ENCODE measurements around the gene SYS1.

DNA sequence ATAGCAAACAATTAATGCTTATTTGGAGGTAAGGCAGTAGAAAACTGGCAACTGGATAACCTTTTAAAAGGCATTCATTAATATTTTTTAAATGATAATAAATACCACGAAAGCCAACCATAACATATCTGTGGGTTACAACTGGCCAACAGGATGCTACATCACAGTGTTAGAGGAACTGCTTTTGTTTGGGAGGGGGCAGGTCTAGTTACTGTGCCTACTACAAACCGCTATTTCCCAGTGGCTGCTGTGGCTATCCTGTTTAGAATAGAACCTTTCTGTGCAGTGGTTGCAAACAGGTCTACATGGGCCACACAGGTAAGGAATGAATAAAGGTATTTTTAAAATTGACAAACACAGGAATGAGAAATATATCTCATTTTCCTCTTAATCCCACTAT is 54.0 kb downstream of the SYS1 start:
- TF ChIP-seq, protein P1, sequence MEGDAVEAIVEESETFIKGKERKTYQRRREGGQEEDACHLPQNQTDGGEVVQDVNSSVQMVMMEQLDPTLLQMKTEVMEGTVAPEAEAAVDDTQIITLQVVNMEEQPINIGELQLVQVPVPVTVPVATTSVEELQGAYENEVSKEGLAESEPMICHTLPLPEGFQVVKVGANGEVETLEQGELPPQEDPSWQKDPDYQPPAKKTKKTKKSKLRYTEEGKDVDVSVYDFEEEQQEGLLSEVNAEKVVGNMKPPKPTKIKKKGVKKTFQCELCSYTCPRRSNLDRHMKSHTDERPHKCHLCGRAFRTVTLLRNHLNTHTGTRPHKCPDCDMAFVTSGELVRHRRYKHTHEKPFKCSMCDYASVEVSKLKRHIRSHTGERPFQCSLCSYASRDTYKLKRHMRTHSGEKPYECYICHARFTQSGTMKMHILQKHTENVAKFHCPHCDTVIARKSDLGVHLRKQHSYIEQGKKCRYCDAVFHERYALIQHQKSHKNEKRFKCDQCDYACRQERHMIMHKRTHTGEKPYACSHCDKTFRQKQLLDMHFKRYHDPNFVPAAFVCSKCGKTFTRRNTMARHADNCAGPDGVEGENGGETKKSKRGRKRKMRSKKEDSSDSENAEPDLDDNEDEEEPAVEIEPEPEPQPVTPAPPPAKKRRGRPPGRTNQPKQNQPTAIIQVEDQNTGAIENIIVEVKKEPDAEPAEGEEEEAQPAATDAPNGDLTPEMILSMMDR (IDR thresholded peaks at IDR 0.05): no peak
- TF ChIP-seq EZH2 (IDR thresholded peaks at IDR 0.05; ENCODE audit: borderline replicate concordance, insufficient read depth, low read depth, low read length, poor library complexity, severe bottlenecking): no peak

All from B cell (primary cell).